ENCODE measurements around the gene ATP8B3. TPM values are rescaled to one million over a fixed set of nuclear protein-coding genes. Genes with fewer than 3 reads are reported as not detected.

The ATP8B3 gene
- total RNA-seq, 1 donor from 2014 or later = 1.9 TPM

- DNase-seq = no peak
Measured at GRCh38 chr19:1836458-1837221, 24.6 kb upstream of the ATP8B3 start.

DNA sequence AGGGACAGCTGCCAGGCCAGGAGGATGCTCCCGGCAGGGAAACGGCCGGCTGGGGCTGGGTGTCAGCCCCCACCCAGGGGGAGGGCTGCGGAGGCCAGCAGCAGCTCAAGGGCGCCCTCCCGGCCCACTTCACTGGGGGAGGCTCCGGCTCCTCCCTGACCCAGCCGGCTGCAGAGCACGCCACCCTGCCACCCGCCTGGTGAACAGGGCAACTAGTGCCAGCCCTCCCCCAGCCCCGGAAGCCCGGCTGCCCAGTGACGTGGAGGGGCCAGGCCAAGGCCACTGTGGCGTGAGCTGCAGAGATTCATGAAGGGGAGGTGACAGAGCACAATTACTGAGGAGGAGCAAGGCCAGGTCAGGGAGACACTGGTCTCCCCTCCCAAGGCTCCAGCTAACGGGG is 21.5 kb upstream of the ATP8B3 start:
- no peak for DNase-seq

DNA sequence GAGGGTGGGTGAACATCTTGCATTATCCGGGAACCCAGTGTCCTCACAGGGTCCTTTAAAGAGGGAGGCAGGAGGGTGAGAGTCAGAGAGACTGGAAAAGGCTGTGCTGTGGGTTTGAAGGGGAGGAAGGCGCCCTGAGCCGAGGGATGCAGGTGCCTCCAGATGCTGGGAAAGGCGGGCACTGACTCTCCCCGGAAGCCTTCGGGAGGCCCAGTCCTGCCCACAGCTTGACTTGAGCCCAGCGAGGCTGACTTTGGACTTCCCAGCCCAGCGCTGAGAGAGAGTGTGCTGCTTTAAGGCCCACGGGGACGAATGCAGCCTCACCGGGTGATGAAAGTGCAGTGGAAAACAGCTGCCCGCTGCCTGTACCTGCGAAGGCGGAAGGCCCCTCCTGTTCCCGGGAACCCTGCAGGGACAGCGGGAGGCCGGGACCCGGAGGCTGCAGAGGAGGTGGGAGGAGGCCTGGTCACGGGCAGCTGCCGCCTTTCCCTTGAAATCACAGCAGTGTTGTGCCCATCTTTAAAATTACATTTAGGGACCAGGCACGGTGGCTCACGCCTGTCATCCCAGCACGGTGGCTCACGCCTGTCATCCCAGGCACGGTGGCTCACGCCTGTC is 20.1 kb upstream of the ATP8B3 start:
- DNase-seq = no peak

DNA sequence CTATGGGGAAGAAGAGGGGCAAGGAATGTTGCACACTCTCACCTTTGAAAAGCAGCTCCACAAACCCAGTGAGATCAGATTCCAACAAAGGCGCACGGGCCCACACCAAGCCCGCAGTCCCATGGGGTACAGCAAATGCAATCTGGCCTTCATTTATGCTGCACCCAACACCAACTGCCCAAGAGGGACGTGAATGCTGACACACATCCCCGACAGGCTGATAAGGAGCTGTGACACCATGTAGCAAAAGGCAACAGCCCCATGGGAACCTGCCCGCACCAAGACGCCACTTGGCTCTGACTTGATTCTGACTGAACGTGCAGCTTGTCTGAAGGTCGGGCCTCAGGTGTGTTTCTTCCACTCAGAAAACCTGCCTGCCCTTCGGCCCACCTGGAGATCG is 18.9 kb upstream of the ATP8B3 start:
- no peak for DNase-seq

DNA sequence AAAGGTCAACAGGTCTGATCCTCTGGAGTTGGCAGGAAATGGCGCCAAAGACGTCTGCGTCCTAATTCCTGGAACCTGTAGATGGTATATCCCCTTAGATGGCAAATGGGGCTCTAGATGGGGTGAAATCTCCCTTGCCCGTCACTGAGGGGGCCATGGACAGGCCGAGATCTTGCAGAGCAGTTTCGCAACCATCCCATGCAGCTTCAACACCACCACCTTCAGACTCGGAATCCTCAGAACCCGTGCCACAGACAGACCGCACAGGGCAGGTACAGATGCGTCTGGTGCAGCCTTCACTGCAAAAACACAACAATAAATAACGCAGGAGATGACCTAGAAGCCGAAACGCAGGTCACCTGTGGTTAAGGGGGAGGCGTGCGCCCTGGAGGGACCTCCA is 18.5 kb upstream of the ATP8B3 start:
- no peak for DNase-seq

- DNase-seq = no peak
Measured at GRCh38 chr19:1829958-1830357, 17.9 kb upstream of the ATP8B3 start.

GRCh38 chr19:1828279-1829238 is 16.5 kb upstream of the ATP8B3 start:
- no peak for DNase-seq

GRCh38 chr19:1827566-1828278 is 15.6 kb upstream of the ATP8B3 start:
- no peak for DNase-seq

DNA sequence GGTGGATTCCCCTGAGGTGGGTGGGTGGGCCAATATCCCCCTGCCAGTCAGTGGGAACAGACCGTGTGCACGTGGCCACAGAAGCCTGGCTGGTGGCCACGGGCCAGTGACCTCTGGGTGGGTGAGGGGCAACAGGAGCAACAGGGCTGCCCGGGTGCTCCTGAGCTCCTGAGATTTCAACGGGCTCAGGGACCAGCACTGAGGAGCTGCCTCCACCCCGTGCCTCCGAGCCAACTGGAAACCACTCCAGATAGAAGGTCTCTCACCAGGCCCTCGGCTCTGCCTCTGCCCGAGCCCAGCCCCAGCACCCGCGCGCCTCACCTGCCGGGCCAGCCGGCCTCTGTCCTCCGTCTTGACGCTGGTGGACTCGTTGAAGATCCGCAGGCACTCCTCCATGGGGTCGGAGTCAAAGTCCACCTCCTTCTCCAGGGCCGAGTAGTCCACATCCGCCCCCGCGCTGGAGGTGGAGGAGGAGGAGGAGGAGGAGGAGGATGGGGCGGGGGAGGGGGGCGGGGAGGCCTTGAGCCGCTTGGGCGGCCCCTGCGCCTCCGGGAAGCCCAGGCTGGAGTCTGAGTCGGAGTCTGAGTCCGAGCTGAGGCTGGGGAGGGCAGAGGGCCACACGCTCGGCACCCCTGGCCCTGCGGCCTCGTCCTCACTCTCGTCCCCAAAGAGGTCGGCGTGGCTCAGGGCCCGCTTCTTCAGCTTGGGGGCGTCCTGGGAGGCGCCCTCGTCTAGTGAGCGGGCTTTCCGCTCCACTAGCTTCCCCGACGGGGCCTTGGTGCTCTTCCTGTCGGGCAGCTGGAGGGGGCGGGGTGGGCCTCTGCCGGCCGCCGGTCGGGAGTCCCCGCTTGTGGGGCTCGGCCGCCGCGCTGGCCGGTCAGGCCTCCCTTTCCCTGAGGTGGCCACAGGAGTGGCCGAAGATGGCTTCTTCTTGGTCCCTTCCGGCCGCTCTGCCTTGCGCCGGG is 14.8 kb upstream of the ATP8B3 start:
- no peak for DNase-seq

DNA sequence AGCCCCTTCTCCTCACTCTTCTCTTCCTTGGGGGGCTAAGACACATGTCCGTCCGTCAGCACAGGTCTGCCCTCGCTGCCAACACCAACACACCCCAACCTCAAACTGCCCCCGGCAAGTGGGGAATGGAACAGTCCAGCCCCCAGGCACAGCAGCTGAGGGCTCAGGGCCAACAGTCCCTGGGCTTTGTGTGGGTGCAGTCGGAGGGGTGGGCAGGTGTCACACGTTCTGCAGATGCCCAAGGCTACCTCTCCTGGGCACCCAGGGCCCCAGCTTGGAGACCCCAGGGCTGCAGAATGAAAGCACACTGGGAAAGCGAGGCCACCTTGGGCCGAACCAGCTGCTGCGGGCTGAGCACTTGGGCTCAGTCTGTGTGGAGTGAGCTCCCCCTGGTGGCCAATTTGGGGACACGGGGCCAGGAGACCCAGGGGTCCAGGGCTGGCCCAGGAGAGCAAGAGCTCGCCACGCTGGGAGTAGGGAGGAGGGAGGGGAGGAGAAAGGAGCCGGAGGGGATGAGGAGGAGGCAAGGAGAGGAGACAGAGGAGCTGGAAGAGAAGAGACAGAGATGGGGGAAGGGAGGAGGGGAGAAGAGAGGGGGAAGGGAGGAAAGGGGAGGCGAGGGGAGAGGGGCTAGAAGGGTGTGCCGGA is 14.0 kb upstream of the ATP8B3 start:
- peak; percentile 89 for DNase-seq

GRCh38 chr19:1824252-1824622 is 12.2 kb upstream of the ATP8B3 start:
- no peak for DNase-seq

DNA sequence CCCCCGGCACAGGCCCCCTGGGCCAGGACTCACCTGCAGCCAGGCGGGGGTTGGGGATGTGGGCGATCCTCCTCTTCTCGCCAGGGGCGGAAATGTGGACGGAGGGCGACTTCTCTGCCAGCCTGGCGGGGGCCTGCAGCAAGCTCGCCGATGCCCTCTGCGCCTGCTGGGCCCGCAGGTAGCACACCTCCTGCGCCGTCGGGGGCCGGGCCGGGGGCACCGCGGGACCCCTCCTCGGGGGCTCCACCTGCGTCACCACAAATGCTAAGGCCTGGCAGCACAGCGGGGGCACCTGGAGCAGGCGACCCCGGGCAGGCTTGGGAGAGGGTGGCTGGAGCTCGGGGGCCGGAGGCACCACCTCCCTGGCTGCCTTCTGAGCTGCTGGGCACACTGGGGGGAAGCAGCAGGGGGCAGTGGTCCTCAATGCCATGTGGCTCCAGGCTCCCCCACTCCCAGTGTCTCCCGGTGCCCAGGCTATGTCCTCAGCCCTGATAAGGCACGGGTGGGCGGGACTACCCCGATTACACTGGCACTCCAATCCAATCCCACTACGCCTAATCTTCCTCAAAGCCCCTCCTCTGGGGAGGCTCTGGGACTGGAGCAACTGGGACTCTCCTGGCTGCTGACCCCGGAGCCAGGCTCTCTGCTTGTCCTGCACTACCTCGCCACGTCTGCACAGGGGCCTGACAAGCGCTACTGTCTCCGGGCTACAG is 11.6 kb upstream of the ATP8B3 start:
- DNase-seq = no peak

DNA sequence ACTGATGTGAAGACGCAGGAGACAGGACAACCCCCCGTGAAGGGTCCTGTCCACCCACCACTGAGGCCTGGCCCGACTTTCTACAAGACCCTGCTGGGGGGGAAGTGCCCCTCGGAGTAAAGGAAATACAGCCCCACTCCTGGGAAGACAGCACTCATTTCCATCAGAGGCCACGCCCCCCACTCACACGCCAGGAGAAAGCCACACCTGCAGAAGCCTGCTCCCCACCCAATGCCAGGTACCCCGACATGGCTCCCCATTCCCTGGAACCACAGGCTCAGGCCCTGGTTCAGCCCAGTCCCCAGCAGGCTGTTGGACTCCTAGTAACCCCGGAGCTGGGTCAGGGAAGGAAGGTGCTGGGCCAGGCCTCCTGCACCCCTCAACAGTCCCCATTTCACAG is 10.9 kb upstream of the ATP8B3 start:
- no peak for DNase-seq

DNA sequence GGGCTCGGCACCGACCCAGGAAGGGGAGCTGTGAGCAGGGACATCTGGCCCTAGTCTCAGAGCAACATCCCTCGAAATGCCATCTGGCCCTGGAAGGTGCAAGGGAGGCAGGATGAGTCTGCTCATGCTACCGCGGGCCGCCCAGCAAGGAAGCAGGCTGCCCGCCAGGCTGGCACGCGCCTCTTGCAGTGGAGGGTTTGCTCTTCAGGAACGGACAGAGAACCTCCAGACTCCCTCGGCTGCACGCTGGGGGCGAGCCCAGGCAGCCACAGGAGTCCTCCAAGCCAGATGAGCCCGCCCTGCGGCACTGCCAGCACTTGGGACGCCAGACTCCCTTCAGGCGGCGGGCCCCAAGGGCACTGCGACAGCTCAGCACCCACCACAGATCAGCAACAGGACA is 10.1 kb upstream of the ATP8B3 start:
- no peak for DNase-seq

- peak; percentile 24 for DNase-seq
Measured at GRCh38 chr19:1819341-1820255, 7.5 kb upstream of the ATP8B3 start.

DNA sequence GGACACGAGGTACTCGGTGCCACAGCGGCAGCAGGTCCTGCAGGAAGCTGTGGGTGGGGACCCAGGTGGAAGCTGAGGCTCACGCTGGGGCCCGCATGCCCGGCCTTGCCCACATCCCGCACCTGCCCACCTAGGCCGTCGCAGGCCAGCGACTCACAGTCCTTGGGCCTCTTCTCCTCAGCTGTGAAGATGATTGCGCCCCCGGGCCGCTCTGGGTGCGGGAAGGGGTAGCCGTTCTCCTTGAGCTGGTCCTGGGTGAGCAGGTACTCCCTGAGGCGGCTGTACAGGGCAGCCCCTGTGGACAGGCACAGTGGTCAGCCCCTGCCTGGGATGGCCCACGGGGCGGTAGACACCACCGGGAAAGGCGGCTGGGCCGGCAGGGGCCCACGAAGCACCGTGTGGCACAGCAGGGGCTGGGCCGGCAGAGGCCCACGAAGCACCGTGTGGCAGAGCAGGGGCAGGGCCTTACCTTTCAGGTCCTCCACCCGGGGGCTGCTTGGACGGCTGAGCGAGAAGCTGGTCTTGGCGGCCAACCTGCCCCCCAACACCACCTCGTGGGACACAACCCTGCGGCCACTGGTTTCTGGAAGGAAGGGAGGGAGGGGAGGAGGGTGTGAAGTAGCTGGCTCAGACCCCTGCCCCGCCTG is 6.6 kb upstream of the ATP8B3 start:
- DNase-seq = no peak

DNA sequence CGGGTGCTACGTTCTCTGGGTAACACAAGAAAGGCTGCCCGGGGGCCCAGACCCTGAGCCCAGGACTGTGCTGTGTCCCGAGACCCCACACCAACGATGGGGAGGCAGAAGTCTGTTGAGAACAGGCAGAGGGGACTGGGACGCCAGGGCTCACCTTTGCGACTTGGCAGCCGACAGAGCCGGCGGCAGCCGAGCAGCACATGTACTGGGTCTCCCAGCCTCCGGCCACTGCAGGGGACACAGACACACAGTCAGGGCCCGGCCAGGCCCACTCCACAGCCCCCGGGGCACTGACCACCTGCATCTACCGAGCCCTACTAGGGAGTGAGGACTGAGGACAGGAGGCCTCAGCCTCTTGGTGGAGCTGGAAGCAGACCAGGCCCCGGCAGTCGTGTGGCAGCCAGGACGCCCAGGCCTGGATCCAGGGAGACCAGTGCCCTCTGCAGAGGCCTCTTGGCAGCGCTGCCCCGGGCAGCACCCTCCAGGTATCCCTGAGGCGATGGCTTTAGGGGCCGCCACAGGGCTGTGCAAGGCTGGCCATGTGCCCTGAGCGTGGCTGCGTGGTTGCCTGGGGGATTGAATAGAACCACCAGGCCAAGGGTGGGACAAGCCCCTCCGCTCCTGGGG is 5.6 kb upstream of the ATP8B3 start:
- DNase-seq = no peak

Measured in tongue (tissue), 2 donors.